Medulla oblongata (tissue), 1 donor: ENCODE measurements around the gene GXYLT2.

Experiments
- DNase-seq: peaks from one replicate; pipeline ENCODE4 v3.0.0-alpha.2; 2015; ENCODE audit errors: extremely low spot score

The GXYLT2 gene, protein sequence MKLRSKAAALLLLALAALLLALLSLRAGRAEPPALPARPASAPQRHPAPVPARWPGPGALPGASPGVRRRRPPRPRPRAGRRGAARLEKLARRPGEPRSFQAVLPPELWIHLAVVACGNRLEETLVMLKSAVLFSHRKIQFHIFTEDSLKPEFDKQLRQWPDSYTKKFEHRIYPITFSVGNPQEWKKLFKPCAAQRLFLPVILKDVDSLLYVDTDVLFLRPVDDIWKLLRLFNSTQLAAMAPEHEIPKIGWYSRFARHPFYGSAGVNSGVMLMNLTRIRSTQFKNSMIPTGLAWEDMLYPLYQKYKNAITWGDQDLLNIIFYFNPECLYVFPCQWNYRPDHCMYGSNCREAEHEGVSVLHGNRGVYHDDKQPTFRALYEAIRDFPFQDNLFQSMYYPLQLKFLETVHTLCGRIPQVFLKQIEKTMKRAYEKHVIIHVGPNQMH

DNA sequence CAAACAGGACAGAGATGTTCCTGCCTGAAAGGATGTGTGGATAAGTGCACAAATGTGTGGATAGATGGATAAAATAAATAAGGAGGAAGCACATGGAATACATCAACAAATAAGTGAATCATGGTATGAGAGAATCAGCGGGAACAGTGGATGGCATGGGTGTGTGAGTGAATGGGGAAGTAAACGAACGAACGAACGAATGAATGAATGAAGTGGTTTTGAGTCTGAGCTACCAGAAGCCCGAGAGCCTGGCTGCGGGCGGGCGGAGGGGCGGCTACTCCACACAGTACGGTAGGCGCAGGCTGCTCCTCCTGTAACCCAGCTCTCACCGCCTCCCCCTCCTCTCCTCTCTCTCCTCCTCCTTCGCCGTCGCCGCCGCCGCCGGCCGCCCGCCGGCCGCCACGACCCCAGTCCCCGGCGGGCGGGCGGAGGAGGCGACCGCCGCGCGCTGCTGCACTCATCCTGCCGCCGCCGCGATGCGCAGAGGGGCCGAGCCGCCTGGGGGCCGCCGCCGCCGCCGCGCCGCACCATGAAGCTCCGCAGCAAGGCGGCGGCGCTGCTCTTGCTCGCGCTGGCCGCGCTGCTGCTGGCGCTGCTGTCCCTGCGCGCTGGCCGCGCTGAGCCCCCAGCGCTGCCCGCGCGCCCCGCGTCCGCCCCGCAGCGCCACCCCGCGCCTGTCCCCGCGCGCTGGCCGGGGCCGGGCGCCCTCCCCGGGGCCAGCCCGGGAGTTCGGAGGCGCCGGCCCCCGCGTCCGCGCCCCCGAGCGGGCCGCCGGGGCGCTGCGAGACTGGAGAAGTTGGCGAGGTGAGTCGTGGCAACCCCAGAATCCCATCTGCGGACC, at the start of gene GXYLT2:
Gene GXYLT2, plus strand, starts transcription at position 342 of the 841 bp plus-strand sequence. Its CDS starts 188 bp downstream, at position 530.
- DNase-seq = peak; percentile 74

DNA sequence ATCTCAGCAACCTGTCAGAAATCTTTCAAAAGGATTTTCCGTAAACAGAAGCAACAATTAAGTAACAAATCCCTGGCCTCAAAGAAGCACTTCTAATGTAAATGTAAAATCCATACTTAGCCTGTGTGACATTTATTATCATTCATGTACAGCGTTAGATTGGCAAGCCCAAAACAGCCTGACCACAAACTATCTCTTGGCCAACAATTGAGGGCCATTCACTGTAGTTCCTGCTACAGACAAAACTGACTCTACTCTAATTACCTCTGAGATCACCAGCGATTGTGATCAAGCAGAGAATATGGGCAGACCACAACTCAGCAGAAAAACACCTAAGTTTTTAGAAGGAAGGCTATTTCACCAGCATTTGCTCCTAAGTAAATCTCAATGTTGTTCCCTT, 48.8 kb upstream of the GXYLT2 start:
- DNase-seq = no peak

GRCh38 chr3:72844436-72844993, 43.3 kb upstream of the GXYLT2 start:
- DNase-seq = no peak

DNA sequence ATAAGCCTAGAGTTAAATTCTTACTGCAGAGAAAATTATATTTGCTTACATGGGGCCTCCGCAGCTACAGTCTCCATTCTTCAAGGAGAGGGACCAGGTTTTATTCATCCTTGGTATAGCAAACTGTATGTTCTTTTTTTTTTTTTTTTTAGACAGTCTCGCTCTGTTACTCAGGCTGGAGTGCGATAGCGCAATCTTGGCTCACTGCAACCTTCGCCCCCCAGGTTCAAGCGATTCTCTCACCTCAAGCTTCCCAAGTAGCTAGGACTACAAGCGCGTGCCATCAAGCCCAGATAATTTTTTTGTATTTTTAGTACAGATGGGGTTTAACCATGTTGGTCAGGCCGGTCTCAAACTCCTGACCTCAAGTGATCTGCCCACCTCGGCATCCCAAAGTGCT, 41.7 kb upstream of the GXYLT2 start:
- DNase-seq = no peak

- DNase-seq = no peak
Measured at GRCh38 chr3:72847282-72847681, 40.6 kb upstream of the GXYLT2 start.

DNA sequence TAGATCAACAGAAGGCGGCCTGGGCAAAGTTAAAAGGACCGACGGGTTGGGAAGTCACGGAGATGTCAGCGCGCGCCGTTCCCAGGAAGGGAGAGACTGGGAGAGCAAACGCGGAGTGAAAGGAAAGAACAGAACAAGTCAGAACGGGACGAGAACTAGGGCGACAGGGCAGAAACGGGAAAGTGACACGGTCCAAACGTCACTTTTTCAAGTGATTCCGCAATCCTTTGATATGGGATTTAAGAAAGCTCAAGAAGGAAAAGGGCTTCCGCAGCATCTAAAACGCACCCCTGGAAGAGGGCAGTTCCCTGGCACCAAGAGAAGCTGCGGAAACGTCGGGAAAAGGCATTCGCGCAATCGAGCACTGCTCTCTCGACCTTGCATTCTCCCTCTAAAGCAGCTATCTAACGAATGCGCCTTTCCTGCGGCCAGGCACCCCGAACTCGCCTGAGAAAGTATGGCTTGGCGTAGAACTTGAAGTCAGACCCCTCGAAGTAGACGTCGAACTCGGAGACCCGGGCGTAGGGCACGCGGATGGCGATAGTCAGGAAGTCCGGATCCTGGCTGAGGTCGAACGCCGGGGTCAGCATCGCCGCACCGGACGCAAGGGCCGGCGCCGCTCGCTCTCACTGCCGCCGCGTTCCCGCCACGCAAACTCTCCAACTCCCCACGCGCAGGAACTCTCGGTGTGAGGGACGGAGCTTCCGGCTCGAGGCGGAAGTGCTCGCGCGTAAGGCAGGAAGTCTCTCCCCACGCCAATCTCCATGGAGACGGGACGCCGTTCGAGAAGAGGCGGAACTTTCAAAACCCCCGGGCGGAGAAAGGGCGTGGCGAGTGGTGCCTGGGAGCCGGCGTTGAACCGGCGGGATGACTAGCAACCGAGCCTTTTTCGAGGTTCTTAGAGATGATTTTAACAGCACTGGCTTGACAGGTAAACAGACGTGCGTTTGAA, 39.8 kb upstream of the GXYLT2 start, which contains the start of gene SHQ1:
Gene SHQ1, minus strand, starts transcription at position 695 of the 952 bp plus-strand sequence. Its CDS starts 105 bp downstream, at position 590.
- peak; percentile 98 for DNase-seq

DNA sequence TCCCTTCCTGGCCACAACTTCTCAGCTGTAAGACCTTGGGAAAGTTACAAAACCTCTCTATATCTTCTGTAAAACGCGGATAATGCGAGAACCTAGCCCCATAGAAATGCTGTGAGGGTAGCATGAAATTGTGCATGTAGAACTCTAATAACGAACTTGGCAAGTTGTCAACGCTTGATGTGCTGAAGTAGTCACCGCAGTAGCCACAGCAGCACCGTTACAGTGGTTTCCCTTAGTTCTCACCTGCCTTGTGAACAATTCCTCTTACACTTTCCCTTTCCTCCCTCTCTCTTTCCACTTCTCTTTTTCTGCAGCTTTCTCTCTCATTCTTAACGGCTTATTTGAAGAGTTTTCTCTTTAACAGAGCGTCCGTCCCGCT, 39.2 kb upstream of the GXYLT2 start:
- DNase-seq = peak; percentile 30

DNA sequence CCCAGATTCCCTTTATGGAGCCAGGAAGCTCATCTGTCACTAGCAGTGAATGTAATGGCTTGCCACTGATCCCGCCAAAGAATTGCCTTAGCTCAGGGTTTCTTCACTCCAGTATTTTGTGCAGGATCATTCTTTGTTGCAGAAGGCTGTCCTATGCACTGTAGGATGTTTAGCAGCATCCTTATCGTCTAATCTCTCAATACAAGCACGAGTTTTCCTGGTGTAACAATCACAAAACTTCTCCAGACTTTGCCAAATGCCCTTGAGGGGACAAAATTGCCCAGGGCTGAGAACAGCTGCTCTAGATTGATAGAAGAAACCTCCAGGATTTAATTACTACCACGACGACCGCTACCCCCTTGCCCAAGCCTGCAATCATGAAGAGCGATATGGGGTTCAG, 32.8 kb upstream of the GXYLT2 start:
- DNase-seq = no peak

DNA sequence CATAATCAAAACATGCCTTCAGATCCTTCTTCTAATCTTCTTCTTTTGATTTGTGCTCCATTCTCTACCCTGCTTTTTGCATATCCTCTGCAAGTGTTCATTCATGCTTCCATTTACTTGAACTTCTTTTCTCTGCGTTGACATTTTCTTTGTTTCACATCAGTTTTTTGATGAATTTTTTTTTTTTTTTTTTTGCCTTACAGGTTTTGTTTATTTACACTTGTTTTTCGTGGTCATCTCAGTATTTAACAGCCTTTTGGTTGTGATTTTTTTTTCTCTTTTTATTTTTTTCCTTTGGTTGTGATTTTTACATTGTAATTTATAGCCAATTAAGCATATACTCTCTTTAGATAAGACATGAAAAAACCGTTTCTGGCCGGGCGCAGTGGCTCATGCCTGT, 27.8 kb upstream of the GXYLT2 start:
- no peak for DNase-seq

DNA sequence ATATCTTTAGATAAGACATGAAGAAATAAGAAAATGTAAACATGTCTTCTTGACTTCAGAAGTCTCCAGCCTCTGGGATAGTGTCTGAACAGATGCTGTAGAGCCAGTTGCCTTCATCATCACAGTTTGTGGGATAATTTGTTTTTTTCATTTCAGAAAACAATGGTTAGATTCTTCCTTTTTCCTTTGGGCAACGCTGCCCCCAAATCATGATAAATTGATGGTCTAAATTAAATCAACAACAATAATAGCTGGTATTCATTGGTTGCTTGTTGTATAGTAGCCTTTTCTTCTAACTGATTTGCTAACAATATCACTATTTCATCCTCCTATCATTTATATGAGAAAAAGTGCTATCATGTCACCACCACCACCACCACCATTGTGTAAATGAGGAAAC, 27.0 kb upstream of the GXYLT2 start:
- no peak for DNase-seq

DNA sequence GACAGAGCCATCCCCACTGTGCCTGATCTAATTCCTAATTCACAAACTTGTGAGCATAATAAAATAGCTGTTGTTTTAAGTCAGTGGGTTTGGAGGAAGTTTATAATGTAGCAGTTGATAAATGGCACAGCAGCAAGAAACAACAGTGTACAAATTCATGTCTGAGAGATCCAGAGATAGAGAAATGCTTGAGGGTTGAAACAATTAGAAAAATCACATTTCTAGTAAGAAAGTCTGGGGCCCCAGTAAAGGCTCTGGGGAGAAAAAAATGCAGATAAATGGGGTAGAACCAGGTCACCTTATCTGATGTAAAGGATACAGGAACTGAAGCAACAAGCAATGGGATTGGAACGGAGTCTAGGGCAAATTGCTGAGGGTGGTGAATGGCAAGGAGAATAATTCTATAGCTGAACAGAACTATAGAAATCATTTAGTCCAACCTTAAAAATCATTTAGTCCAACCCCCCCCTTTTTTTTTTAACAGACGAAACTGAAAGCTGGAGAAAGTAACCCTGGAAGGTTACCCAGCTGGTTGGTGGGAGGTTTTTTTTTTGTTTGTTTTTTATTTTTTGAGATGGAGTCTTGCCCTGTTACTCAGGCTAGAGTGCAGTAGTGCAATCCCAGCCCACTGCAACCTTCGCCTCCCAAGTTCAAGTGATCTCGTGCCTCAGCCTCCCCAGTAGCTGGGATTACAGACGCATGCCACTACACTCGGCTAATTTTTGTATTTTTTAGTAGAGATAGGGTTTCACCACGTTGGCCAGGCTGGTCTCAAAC, 25.3 kb upstream of the GXYLT2 start:
- no peak for DNase-seq

DNA sequence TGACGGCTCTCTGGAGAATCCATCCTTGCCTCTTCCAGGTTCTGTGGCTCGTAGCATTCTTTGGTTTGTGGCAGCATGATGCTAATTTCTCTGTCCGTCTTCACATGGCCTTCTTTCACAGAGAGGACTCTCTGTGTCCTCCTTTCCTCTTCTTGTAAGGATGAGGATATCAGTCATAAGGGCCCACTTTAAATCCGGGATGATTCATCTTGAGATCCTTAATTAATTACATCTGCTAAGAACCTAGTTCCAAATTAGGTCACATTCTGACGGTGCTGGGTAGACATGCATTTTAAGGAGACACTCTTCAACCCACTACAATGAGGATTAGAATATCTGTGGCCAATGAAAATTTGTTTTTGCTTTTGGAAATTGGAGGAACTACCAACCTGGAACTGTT, 15.7 kb upstream of the GXYLT2 start:
- no peak for DNase-seq

DNA sequence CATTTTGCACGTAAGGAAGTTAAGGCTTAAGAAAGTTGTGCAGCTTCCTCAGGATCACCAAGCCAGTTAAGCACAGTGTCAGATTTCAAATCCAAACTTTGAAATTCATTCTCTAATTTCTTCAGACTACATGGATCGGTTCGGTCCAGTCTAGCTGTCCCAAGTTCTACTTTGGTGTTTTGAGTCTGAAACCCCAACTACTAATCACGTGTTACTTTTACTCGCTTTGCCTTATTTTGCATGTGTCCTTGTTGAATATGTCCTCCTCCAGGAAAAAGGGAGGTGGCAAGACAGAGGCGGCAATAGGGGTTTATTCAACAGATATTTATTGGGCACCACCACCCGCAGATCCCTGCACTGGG, 522 bp upstream of the GXYLT2 start:
- DNase-seq = no peak

DNA sequence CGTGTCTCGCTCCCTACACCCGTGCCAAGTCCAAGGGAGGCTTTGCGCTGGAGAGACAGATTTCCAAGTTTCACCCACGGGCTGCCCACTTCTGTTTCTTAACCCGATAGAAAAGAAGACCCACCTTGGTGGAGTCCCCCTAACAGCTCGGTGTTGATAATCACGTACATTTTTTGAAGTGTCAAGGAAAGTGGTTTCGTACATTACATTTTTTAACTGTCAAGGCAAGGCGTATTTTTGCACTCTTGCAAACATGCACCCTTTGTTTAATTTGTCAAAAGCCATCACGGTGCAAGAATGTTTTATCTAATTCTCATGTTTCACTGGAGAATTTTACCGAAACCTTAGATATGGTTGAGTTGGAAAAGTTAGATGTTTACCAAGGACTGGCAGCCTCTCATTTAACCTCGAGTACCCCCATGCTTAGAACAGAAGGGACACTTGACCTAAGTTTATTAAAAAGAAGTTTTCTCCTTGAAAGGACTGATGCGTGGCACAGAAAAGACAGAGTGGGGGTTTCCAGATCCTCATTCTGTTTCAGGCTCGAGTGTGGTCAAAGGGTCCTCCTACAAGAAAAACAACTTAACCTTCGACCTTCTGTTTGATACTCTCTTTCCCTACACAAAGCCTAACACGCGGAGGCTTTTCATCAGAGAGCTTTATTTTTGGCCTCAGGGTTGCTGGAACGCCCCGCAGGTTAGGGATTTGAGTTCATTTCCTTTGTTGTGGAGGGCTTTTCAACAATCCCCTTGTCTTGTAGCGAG, 882 bp downstream of the GXYLT2 start:
- DNase-seq = peak; percentile 56

- DNase-seq = peak; percentile 54
Measured at GRCh38 chr3:72889310-72890165, 1.7 kb downstream of the GXYLT2 start.

- peak; percentile 22 for DNase-seq
Measured at GRCh38 chr3:72890166-72890925, 2.5 kb downstream of the GXYLT2 start.

- peak; percentile 42 for DNase-seq
Measured at GRCh38 chr3:72891053-72891855, 3.4 kb downstream of the GXYLT2 start.
